ENCODE measurements around the gene MBNL1. TPM values are rescaled to one million over a fixed set of nuclear protein-coding genes. Genes with fewer than 3 reads are reported as not detected.
"Not testable (repeated sequence)": the region's sequence is repeated elsewhere in the genome, so short reads cannot be mapped to it uniquely, and the experiment has no call there.

The MBNL1 gene
- total RNA-seq, 1 donor, result 545 TPM

- Histone ChIP-seq H3K9me3 (ENCODE audit: low read depth, low read length) (no peaks in the 10 kb centered on the region), H3K4me1 (ENCODE audit: insufficient read depth, low read length) (peaks cover 36% of the 10 kb centered on the region), H3K27ac (ENCODE audit: low read depth, low read length) (no peak overlapping the region), H3K79me2 (ENCODE audit: insufficient read depth, low read length) (peaks cover 86% of the 10 kb centered on the region), H4K20me1 (ENCODE audit: insufficient read depth, low read length) (peaks cover 28% of the 10 kb centered on the region), H3K36me3 (ENCODE audit: insufficient read depth, low read length) (peaks cover 22% of the 10 kb centered on the region), H3K27me3 (ENCODE audit: insufficient read depth, low read length) (no peaks in the 10 kb centered on the region), H2AFZ (ENCODE audit: low read length) (no peak overlapping the region), H3K4me3 (ENCODE audit: insufficient read depth, low read length) (no peak overlapping the region), H3K4me2 (ENCODE audit: insufficient read depth, low read length) (no peak overlapping the region)
- no peak for DNase-seq (ENCODE audit: insufficient read length, low spot score, missing footprints)
- TF ChIP-seq CTCF (IDR thresholded peaks at IDR 0.05; ENCODE audit: extremely low read depth, low read depth, low read length), result no peak
Measured at GRCh38 chr3:152333928-152334327, 65.2 kb downstream of the MBNL1 start.

- Histone ChIP-seq H4K20me1 (ENCODE audit: insufficient read depth, low read length) (peaks cover 26% of the 10 kb centered on the region), H3K4me3 (ENCODE audit: insufficient read depth, low read length) (no peak overlapping the region), H3K9me3 (ENCODE audit: low read depth, low read length) (no peaks in the 10 kb centered on the region), H3K36me3 (ENCODE audit: insufficient read depth, low read length) (peaks cover 22% of the 10 kb centered on the region), H3K27ac (ENCODE audit: low read depth, low read length) (no peak overlapping the region), H3K4me1 (ENCODE audit: insufficient read depth, low read length) (peaks cover 31% of the 10 kb centered on the region), H3K79me2 (ENCODE audit: insufficient read depth, low read length) (peaks cover 86% of the 10 kb centered on the region), H3K27me3 (ENCODE audit: insufficient read depth, low read length) (no peaks in the 10 kb centered on the region), H3K4me2 (ENCODE audit: insufficient read depth, low read length) (no peak overlapping the region), H2AFZ (ENCODE audit: low read length) (no peak overlapping the region)
- TF ChIP-seq CTCF (IDR thresholded peaks at IDR 0.05; ENCODE audit: extremely low read depth, low read depth, low read length), result no peak
- DNase-seq (ENCODE audit: insufficient read length, low spot score, missing footprints), result no peak
Measured at GRCh38 chr3:152334761-152335160, 66.0 kb downstream of the MBNL1 start.

- Histone ChIP-seq H4K20me1 (ENCODE audit: insufficient read depth, low read length) (peaks cover 22% of the 10 kb centered on the region), H3K79me2 (ENCODE audit: insufficient read depth, low read length) (peaks cover 86% of the 10 kb centered on the region), H3K9me3 (ENCODE audit: low read depth, low read length) (no peaks in the 10 kb centered on the region), H3K27ac (ENCODE audit: low read depth, low read length) (no peak overlapping the region), H3K36me3 (ENCODE audit: insufficient read depth, low read length) (peaks cover 24% of the 10 kb centered on the region), H3K4me3 (ENCODE audit: insufficient read depth, low read length) (no peak overlapping the region), H2AFZ (ENCODE audit: low read length) (no peak overlapping the region), H3K27me3 (ENCODE audit: insufficient read depth, low read length) (no peaks in the 10 kb centered on the region), H3K4me2 (ENCODE audit: insufficient read depth, low read length) (no peak overlapping the region), H3K4me1 (ENCODE audit: insufficient read depth, low read length) (peaks cover 27% of the 10 kb centered on the region)
- no peak for DNase-seq (ENCODE audit: insufficient read length, low spot score, missing footprints)
- TF ChIP-seq CTCF (IDR thresholded peaks at IDR 0.05; ENCODE audit: extremely low read depth, low read depth, low read length), result no peak
Measured at GRCh38 chr3:152335273-152335672, 66.5 kb downstream of the MBNL1 start.

- not testable (repeated sequence) for H3K9me3 ChIP-seq (ENCODE audit: low read depth, low read length); H3K4me1 ChIP-seq (ENCODE audit: insufficient read depth, low read length); H2AFZ ChIP-seq (ENCODE audit: low read length); H3K4me2 ChIP-seq (ENCODE audit: insufficient read depth, low read length); H3K4me3 ChIP-seq (ENCODE audit: insufficient read depth, low read length); DNase-seq (ENCODE audit: insufficient read length, low spot score, missing footprints); H3K27me3 ChIP-seq (ENCODE audit: insufficient read depth, low read length); H3K27ac ChIP-seq (ENCODE audit: low read depth, low read length)
- Histone ChIP-seq H3K79me2 (ENCODE audit: insufficient read depth, low read length) (peaks cover 90% of the 10 kb centered on the region), H3K36me3 (ENCODE audit: insufficient read depth, low read length) (peaks cover 44% of the 10 kb centered on the region), H4K20me1 (ENCODE audit: insufficient read depth, low read length) (peaks cover 11% of the 10 kb centered on the region)
Measured at GRCh38 chr3:152337337-152337736, 68.6 kb downstream of the MBNL1 start.
